GM13976 (cell line): ENCODE results near the gene FEV.

ENCODE experiments used
- DNase-seq: peaks from one replicate; pipeline ENCODE4 v3.0.0; 2012; ENCODE audit warnings: low spot score
- CTCF ChIP-seq: IDR thresholded peaks from 2 replicates; pipeline ENCODE4 v1.5.1; 2012; ENCODE audit warnings: borderline replicate concordance, mild to moderate bottlenecking; ENCODE audit not compliant: insufficient read depth; ENCODE audit errors: extremely low read depth, missing control alignments, control extremely low read depth
- in situ Hi-C: fragments of 300-500 bp; cut with MboI; formaldehyde crosslinking; loops from one replicate; pipeline ENCODE4 v1.12.0; 2022; ENCODE audit warnings: low sequenced_read_pairs, mixed read lengths, inconsistent platforms; ENCODE audit not compliant: unreplicated experiment

The FEV gene

GRCh38 chr2:218957671-218958070 is 27.3 kb downstream of the FEV start:
- in situ Hi-C loops, result no loop called here
- no peak for TF ChIP-seq CTCF
- DNase-seq, result no peak

GRCh38 chr2:218956039-218956438 is 28.9 kb downstream of the FEV start:
- TF ChIP-seq CTCF, result no peak
- in situ Hi-C loops, result no loop called here
- DNase-seq, result no peak

- no peak for DNase-seq
- in situ Hi-C loops, result no loop called here
- TF ChIP-seq CTCF, result no peak
Observed at GRCh38 chr2:218954541-218955300, 30.3 kb downstream of the FEV start.

- in situ Hi-C loops, result no loop called here
- DNase-seq, result no peak
- no peak for TF ChIP-seq CTCF
Observed at GRCh38 chr2:218953366-218953954, 31.5 kb downstream of the FEV start.

- no peak for DNase-seq
- TF ChIP-seq CTCF, result no peak
- in situ Hi-C loops, result no loop called here
Observed at GRCh38 chr2:218952160-218952559, 32.8 kb downstream of the FEV start.

GRCh38 chr2:218946621-218947020 is 38.4 kb downstream of the FEV start:
- DNase-seq, result no peak
- in situ Hi-C loops, result no loop called here
- TF ChIP-seq CTCF, result no peak
